ENCODE measurements around the gene CD55. TPM values are rescaled to one million over a fixed set of nuclear protein-coding genes. Genes with fewer than 3 reads are reported as not detected.

The CD55 gene
- total RNA-seq, 1 experiment from 2014 or later: 108 TPM

DNA sequence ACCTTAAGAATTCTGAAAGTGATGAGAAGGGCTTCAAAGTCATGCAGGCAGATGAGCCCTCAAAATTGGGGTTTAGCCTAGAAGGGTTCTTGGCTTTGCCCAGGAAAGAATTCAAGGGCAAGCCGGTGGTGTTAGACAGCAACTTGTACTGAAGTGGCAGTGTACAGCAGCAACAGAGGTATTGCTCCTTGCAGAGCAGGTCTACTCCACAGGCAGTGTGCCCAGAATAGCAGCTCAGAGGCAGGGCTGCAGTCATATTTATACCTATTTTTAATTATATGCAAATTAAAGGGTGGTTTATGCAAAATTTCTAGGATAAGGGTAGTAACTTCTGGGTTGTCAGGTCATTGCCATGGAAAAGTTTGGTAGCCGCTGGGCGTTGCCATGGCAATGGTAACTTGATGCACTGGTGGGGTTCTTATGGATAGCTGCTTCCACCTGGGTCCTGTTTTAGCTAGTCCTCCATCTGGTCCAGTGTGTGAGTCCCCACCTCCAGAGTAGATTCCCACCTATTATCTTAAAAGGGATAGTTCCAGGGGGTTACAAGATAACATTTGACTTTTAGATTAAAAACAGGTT, 74.8 kb downstream of the CD55 start:
- no peak overlapping the region for H3K4me2 ChIP-seq (ENCODE audit: low read length)
- H4K20me1 ChIP-seq (ENCODE audit: low read length): no peaks in the 10 kb centered on the region
- ChIA-PET POLR2A (ENCODE audit: unreplicated experiment) (interaction anchor here (0.6 kb wide), 1 partner anchor 75 kb away, joined by 6 read pairs; no protein-coding TSS in a partner anchor), CTCF (no interaction called here)
- no peaks in the 10 kb centered on the region for H3K9me2 ChIP-seq (replicated peaks; ENCODE audit: low read length)
- H3K9ac ChIP-seq (ENCODE audit: low read length): no peak overlapping the region
- TF ChIP-seq, protein P1, sequence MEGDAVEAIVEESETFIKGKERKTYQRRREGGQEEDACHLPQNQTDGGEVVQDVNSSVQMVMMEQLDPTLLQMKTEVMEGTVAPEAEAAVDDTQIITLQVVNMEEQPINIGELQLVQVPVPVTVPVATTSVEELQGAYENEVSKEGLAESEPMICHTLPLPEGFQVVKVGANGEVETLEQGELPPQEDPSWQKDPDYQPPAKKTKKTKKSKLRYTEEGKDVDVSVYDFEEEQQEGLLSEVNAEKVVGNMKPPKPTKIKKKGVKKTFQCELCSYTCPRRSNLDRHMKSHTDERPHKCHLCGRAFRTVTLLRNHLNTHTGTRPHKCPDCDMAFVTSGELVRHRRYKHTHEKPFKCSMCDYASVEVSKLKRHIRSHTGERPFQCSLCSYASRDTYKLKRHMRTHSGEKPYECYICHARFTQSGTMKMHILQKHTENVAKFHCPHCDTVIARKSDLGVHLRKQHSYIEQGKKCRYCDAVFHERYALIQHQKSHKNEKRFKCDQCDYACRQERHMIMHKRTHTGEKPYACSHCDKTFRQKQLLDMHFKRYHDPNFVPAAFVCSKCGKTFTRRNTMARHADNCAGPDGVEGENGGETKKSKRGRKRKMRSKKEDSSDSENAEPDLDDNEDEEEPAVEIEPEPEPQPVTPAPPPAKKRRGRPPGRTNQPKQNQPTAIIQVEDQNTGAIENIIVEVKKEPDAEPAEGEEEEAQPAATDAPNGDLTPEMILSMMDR (conservative IDR thresholded peaks at IDR 0.05; ENCODE audit: low read depth, low read length): no peak
- TF ChIP-seq EZH2phosphoT487 (IDR thresholded peaks at IDR 0.05; ENCODE audit: borderline replicate concordance, low read length) (no peak), EZH2 (IDR thresholded peaks at IDR 0.05; ENCODE audit: low read length, unreplicated experiment) (no peak)
- no peaks in the 10 kb centered on the region for H3K9me3 ChIP-seq (ENCODE audit: low read length)
- peaks cover 19% of the 10 kb centered on the region for H3K4me1 ChIP-seq (ENCODE audit: insufficient read depth, low read length)
- intact Hi-C loops (cut with micrococcal nuclease): no loop called here
- H3K27me3 ChIP-seq (ENCODE audit: low read length): no peaks in the 10 kb centered on the region
- no peak for ATAC-seq
- no TSS peak for BruUV-seq (replicated peaks)
- DNase-seq: no peak
- no peak overlapping the region for H2AFZ ChIP-seq (ENCODE audit: low read length)
- H3K36me3 ChIP-seq (ENCODE audit: low read depth, low read length): no peaks in the 10 kb centered on the region
- no peak overlapping the region for H3K27ac ChIP-seq (ENCODE audit: low read length)
- no peak overlapping the region for H3K4me3 ChIP-seq (ENCODE audit: low read length)
- H3K79me2 ChIP-seq (ENCODE audit: low read length): no peaks in the 10 kb centered on the region
- H3F3A ChIP-seq (ENCODE audit: low read length, unreplicated experiment): peaks cover 7% of the 10 kb centered on the region

DNA sequence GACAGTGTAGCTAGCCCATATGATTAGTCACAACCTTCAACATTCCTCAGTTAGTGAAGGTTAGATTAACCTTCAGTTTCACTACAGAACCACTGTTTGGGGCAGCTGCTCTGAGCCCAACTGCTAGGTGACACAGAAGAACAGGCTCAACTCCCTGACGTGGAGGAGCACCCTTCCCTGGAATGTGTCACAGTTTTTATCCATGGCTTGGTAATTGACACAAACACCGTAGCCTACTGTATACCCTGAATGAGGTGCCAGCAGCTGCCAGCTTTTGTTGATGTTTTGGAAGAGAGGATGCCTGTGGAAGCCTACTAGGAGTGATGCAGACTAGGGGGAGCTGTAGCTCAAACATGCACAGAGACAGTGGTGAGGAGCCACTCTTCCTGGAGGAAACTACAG, 76.0 kb downstream of the CD55 start:
- Histone ChIP-seq H3K9me3 (ENCODE audit: low read length) (no peaks in the 10 kb centered on the region), H3K9me2 (replicated peaks; ENCODE audit: low read length) (no peaks in the 10 kb centered on the region), H3K9ac (ENCODE audit: low read length) (no peak overlapping the region), H3K27me3 (ENCODE audit: low read length) (no peaks in the 10 kb centered on the region), H3F3A (ENCODE audit: low read length, unreplicated experiment) (peaks cover 7% of the 10 kb centered on the region), H3K79me2 (ENCODE audit: low read length) (no peaks in the 10 kb centered on the region), H3K4me1 (ENCODE audit: insufficient read depth, low read length) (peaks cover 18% of the 10 kb centered on the region), H4K20me1 (ENCODE audit: low read length) (no peaks in the 10 kb centered on the region), H2AFZ (ENCODE audit: low read length) (no peak overlapping the region), H3K4me3 (ENCODE audit: low read length) (no peak overlapping the region), H3K4me2 (ENCODE audit: low read length) (no peak overlapping the region), H3K36me3 (ENCODE audit: low read depth, low read length) (no peaks in the 10 kb centered on the region), H3K27ac (ENCODE audit: low read length) (no peak overlapping the region)
- no TSS peak for BruUV-seq (replicated peaks)
- TF ChIP-seq, protein P1 (conservative IDR thresholded peaks at IDR 0.05; ENCODE audit: low read depth, low read length): peak; percentile 66
- TF ChIP-seq EZH2phosphoT487 (IDR thresholded peaks at IDR 0.05; ENCODE audit: borderline replicate concordance, low read length) (no peak), EZH2 (IDR thresholded peaks at IDR 0.05; ENCODE audit: low read length, unreplicated experiment) (no peak)
- ChIA-PET CTCF (no interaction called here), POLR2A (ENCODE audit: unreplicated experiment) (interaction anchor here (0.9 kb wide), 1 partner anchor 76 kb away, joined by 3 read pairs; no protein-coding TSS in a partner anchor)
- ATAC-seq (no peak), DNase-seq (peak; percentile 23)
- intact Hi-C loops (cut with micrococcal nuclease): no loop called here

DNA sequence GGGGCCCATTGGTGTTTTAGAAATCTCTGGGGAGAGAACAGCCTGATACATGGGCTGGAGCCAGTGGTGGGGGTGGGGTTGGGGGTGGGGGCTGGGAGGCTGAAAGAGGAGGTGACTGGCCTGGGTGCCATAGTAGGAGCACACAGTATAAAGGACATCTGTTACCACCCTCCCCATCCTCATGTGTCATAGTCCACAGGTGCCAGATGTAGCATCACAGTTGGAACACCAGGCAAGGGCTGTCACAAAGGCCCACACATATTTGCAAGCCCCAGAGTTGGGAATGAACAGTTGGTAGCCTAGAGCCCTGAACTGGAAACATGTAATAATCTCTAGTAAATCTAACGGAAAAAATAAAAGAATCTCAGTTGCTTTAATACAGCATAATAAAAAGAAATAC, 77.5 kb downstream of the CD55 start:
- Histone ChIP-seq H3K4me2 (ENCODE audit: low read length) (no peak overlapping the region), H4K20me1 (ENCODE audit: low read length) (no peaks in the 10 kb centered on the region), H3F3A (ENCODE audit: low read length, unreplicated experiment) (no peaks in the 10 kb centered on the region), H3K27me3 (ENCODE audit: low read length) (no peaks in the 10 kb centered on the region), H2AFZ (ENCODE audit: low read length) (no peak overlapping the region), H3K9me2 (replicated peaks; ENCODE audit: low read length) (no peaks in the 10 kb centered on the region), H3K9ac (ENCODE audit: low read length) (no peak overlapping the region), H3K4me1 (ENCODE audit: insufficient read depth, low read length) (peaks cover 5% of the 10 kb centered on the region), H3K27ac (ENCODE audit: low read length) (no peak overlapping the region), H3K79me2 (ENCODE audit: low read length) (no peaks in the 10 kb centered on the region), H3K9me3 (ENCODE audit: low read length) (no peaks in the 10 kb centered on the region), H3K36me3 (ENCODE audit: low read depth, low read length) (no peaks in the 10 kb centered on the region), H3K4me3 (ENCODE audit: low read length) (no peak overlapping the region)
- TF ChIP-seq EZH2phosphoT487 (IDR thresholded peaks at IDR 0.05; ENCODE audit: borderline replicate concordance, low read length) (no peak), EZH2 (IDR thresholded peaks at IDR 0.05; ENCODE audit: low read length, unreplicated experiment) (no peak)
- TF ChIP-seq, protein P1 (conservative IDR thresholded peaks at IDR 0.05; ENCODE audit: low read depth, low read length): no peak
- BruUV-seq (replicated peaks): no TSS peak
- CTCF ChIA-PET: no interaction called here
- ATAC-seq: no peak
- POLR2A ChIA-PET (ENCODE audit: unreplicated experiment): no interaction called here
- intact Hi-C loops (cut with micrococcal nuclease): no loop called here
- no peak for DNase-seq

Measured in PC-3 (cell line).